Panc1 (cell line): ENCODE measurements around the gene SH3D19.

Source experiments
- SIN3A ChIP-seq: IDR thresholded peaks from 2 replicates; pipeline ENCODE4 v1.6.1; 2012; ENCODE audit warnings: low read depth, mild to moderate bottlenecking, low read length, moderate library complexity, borderline replicate concordance; ENCODE audit not compliant: insufficient read depth
- TCF7L2 ChIP-seq: IDR thresholded peaks from 2 replicates; pipeline ENCODE4 v1.6.1; 2011; ENCODE audit warnings: mild to moderate bottlenecking, low read depth, low read length, inconsistent platforms
- TF ChIP-seq, protein P1 (sequence below): fragments of 450-650 bp; IDR thresholded peaks from 2 replicates; pipeline ENCODE4 v1.5.1; 2017; ENCODE audit warnings: mild to moderate bottlenecking
- TF ChIP-seq, protein P2 (sequence below), 2 experiments: IDR thresholded peaks; 2 replicates each; pipeline ENCODE4 v1.6.1; 2011 to 2012; ENCODE audit warnings: low read depth in 2 of 2, control low read depth in 1 of 2, low read length in 1 of 2, mild to moderate bottlenecking in 1 of 2, moderate library complexity in 1 of 2; ENCODE audit not compliant: insufficient read depth in 1 of 2

- TF ChIP-seq, protein P1, sequence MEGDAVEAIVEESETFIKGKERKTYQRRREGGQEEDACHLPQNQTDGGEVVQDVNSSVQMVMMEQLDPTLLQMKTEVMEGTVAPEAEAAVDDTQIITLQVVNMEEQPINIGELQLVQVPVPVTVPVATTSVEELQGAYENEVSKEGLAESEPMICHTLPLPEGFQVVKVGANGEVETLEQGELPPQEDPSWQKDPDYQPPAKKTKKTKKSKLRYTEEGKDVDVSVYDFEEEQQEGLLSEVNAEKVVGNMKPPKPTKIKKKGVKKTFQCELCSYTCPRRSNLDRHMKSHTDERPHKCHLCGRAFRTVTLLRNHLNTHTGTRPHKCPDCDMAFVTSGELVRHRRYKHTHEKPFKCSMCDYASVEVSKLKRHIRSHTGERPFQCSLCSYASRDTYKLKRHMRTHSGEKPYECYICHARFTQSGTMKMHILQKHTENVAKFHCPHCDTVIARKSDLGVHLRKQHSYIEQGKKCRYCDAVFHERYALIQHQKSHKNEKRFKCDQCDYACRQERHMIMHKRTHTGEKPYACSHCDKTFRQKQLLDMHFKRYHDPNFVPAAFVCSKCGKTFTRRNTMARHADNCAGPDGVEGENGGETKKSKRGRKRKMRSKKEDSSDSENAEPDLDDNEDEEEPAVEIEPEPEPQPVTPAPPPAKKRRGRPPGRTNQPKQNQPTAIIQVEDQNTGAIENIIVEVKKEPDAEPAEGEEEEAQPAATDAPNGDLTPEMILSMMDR: no peak
- no peak for TF ChIP-seq SIN3A
- TF ChIP-seq, protein P2, sequence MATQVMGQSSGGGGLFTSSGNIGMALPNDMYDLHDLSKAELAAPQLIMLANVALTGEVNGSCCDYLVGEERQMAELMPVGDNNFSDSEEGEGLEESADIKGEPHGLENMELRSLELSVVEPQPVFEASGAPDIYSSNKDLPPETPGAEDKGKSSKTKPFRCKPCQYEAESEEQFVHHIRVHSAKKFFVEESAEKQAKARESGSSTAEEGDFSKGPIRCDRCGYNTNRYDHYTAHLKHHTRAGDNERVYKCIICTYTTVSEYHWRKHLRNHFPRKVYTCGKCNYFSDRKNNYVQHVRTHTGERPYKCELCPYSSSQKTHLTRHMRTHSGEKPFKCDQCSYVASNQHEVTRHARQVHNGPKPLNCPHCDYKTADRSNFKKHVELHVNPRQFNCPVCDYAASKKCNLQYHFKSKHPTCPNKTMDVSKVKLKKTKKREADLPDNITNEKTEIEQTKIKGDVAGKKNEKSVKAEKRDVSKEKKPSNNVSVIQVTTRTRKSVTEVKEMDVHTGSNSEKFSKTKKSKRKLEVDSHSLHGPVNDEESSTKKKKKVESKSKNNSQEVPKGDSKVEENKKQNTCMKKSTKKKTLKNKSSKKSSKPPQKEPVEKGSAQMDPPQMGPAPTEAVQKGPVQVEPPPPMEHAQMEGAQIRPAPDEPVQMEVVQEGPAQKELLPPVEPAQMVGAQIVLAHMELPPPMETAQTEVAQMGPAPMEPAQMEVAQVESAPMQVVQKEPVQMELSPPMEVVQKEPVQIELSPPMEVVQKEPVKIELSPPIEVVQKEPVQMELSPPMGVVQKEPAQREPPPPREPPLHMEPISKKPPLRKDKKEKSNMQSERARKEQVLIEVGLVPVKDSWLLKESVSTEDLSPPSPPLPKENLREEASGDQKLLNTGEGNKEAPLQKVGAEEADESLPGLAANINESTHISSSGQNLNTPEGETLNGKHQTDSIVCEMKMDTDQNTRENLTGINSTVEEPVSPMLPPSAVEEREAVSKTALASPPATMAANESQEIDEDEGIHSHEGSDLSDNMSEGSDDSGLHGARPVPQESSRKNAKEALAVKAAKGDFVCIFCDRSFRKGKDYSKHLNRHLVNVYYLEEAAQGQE (IDR thresholded peaks at IDR 0.05; ENCODE audit: insufficient read depth in 1 of 2, low read depth in 2 of 2, low read length in 1 of 2): no peak
- no peak for TF ChIP-seq TCF7L2
These were observed 148.7 kb downstream of the SH3D19 start for GRCh38 chr4:151176685-151177084.
